Ecto neural progenitor cell (in vitro differentiated cells): Measurements from ENCODE around the gene ACKR2.

Source experiments
- DNase-seq: peaks from one replicate; pipeline ENCODE4 v3.0.0-alpha.2; 2018; ENCODE audit warnings: low spot score

ACKR2 gene, protein sequence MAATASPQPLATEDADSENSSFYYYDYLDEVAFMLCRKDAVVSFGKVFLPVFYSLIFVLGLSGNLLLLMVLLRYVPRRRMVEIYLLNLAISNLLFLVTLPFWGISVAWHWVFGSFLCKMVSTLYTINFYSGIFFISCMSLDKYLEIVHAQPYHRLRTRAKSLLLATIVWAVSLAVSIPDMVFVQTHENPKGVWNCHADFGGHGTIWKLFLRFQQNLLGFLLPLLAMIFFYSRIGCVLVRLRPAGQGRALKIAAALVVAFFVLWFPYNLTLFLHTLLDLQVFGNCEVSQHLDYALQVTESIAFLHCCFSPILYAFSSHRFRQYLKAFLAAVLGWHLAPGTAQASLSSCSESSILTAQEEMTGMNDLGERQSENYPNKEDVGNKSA

DNA sequence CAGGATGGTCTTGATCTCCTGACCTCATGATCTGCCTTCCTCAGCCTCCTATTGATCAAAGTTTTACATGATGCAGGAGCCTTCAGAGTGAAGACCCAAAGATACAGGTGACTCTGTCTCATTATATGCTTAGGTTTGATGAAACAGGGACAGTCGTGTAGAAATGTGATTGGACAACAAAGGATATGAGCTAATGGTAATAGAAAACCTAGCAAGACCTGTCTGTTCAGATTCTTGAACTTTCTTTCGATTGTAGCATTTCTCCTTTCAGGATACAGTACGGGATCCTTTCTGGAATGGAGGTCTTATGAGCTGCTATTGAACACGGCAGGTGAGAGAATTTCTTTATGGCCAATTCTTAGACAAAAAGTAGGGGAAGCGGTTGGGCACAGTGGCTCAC is at the start of gene ACKR2:
Gene ACKR2, plus strand, starts transcription at position 244 of the 400 bp plus-strand sequence. CDS start 55,058 bp downstream, outside the sequence.
- no peak for DNase-seq

DNA sequence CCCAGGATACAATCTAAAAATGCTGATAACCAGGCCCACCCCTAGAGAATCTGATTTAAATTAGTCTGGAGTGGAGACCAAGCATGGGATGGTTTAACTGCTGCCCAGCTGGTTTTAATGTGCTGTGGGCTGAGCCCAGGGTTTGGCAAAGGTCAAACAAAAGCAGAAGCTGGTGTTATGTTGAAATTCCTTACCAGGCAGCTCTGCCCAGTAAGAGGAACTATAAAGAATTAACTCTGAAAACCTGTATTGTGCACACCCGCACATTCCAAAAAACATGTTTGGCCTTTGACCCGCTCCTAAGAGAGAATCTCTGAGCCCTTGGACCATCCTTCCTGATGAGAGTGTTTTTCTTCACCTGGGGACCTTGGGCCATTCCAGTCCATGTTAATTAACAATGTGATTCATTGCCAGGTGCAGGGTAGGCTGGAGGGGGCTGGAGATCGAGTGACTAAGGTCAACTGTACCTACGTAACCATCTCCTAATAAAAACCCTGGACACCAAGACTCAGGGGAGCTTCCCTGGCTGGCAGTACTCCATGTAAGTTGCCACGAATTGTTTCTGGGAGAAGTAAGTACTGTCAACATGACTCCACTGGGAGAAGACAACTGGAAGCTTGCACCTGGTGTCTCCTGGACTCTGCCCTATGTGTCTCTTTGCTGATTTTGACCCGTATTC is 47.1 kb upstream of the ACKR2 start:
- DNase-seq = no peak

DNA sequence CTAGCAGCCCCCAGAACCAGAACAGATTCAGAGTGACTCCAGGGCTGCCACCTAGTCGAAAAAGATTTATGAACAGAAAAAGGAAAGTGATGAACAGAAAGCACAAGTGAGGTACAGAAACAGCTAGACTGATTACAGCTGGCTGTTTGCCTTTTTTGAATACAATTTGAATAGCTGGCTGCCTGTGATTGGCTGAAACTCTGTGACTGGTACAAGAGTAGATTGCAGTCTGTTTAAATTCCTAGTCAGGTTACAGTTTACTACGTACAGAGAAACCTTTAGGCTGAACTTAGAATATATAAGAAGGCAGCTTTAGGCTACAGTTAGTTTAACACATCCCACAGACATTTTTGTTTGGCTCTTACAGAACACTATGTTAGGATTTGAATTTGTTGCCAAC is 46.2 kb upstream of the ACKR2 start:
- no peak for DNase-seq

DNA sequence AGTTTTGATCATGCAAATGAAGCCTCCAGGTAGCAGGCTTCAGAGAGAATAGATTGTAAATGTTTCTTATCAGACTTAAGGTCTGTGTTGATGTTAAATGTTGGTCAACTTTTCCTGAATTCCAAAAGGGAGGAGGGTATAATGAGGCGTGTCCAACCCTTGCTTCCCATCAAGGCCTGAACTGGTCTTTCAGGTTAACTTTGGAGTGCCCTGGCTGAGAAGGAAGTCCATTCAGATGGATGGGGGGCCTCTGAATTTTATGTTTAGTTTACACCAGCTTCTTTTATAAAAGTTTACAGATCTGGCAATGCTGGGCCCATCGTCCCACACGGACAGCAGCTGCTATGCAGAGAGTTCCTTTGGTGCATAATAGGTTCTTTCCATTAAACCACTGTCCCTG is 45.1 kb upstream of the ACKR2 start:
- no peak for DNase-seq

DNA sequence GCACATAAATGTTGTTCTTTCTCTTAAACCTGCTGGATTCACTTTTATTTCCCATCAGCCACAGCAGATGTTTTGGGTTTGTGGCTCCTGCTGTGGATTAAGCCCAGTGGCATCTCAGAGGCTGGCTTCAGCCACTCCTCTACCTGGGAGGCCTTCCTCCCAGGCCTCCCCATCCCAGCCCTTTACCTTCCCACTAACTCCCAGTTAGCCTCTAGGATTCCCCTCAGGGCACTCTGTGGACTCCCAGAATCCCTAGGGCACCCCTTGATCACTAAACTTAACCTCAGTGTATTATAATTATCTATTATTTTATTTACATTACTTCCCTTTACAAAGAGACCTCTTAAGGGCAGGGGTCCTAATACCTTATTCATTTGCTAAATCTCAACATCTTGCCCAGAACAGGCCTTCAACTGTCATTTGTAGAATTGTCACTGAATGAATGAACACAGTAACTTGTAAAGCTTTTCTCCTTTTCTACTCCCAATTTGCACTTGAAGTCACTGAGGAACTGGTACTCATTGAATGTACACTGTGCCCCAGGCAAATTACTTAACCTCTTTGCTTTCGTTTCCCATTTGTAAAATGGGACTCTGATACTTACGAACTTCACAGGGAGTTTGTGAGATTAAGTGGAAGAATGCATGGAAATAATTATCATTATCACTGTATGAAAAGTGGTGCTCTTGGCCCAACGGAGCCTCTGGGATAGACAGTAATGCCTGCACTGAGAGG is 44.5 kb upstream of the ACKR2 start:
- no peak for DNase-seq

DNA sequence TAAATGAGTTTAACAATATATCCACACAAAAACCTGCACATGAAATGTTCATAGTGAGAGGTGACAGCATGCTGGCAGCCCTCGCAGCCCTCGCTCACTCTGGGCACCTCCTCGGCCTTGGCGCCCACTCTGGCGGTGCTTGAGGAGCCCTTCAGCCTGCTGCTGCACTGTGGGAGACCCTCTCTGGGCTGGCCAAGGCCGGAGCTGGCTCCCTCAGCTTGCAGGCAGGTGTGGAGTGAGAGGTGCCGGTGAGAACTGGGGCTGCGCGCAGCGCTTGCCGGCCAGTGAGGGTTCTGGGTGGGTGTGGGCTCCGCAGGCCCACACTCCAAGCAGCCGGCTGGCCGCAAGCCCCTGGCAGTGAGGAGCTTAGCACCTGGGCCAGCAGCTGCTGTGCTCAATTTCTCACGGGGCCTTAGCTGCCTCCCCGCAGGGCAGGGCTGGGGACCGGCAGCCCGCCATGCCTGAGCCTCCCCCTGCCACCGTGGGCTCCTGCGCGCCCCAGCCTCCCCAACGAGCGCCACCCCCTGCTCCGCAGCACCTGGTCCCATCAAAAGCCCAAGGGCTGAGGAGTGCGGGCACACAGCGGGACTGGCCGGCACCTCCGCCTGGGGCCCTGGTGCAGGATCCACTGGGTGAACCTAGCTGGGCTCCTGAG is 39.6 kb upstream of the ACKR2 start:
- DNase-seq = no peak

DNA sequence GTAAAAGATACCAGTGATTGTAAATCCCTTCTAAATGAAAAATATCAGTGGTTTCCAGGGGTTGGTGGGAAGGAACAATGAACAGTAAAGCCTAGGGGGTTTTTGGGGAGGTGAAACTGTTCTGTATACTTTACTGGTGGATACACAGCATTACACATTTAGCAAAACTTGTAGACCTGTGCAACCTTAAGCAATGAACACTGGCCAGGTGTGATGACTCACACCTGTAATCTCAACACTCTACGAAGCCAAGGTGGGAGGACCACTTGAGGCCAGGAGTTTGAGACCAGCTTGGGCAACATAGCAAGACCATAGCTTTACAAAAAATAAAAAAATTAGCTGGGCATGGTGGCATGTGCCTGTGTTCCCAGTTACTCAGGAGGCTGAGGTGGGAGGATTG is 38.0 kb upstream of the ACKR2 start:
- DNase-seq = no peak

DNA sequence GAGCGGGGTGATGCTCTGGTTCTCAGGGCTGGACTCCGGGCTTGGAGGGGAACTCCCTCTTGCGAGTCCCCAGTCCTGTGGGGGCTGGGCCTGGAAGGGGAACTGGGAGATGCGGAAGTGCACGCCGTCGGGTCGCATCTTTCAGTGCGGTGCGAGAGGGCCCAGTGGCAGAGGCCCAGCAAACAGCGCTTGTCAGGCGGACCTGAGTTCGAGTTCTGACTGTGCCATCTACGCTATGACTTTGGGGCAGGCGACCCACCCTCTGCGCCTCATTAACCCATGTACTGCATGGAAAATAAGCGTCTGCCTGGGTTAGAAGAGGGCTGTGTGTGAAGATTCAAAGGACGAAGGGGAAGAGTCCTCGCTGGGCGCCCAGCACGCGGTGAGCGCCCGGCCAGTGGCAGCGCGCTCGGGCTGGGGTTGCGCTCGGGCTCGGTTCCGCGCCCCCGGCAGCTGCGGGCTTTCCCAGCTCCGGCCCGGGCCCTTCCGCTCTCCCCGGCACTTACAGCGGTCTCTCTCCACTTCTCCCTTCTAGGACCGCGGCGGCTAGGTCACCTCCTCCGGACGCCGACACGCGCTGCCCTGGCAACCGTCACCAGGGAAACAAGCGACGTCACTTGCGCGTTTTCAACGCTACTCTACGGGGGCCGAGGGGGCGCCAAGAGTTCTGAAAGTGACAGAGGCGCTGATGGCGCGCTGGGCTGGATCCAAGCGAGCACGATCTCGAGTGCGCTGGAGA is 36.4 kb upstream of the ACKR2 start, which contains the start of gene CCDC13:
Gene CCDC13, minus strand, starts transcription at position 584 of the 739 bp plus-strand sequence. CDS start 14,908 bp downstream, outside the sequence.
- peak; percentile 96 for DNase-seq

DNA sequence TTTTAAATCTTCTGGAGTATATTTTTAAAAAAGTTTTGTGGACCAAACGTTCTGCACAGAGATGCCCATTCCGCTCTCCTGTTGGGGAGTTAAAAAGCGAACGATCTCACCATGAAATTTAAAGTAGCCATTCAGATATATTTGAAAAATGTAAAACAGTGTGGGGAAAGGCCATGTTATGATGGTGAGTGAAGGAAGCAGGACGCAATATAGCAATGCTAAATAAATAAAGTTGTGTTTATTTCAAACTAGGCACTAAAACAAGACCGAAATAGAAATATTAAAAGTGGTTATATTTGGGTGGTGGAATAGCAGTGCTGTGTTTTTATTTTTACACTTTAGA is 35.9 kb upstream of the ACKR2 start:
- DNase-seq = no peak

DNA sequence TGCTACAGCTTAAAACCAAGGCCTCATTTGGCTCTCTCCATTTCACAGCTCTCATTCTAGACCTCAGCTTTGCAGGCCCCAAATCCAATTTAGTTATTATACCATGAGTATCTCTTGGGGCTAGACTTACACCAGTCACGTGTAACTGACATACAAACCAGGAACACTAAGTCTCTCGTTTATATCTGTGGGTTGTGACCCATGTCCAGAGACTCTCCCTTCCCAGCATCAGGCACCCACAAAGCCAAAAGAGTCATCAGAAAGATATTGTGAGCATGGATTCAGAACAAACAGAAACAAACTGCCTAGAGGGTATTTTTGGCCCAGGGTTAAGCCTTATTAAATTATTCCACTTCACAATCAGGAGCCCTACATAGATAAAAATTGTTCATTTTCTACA is 30.6 kb upstream of the ACKR2 start:
- no peak for DNase-seq

DNA sequence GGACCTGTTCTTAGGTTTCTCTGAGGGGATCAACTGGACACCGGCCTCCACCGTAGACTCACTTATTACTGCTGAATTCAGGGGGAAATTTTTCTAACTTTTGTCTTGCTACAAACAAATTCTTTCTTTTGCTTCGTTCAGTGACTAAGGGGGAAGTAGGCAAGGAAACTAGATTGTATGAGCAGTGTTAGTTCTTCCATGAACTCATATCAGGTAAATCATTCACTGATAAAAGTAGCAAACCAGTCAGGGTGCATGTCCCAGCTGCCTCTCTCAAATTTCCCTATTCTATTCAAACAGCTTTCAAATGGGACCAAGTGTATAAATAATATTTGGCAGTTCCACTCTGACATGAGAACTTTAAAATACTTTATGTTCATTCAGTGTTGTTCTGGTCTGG is 28.8 kb upstream of the ACKR2 start:
- no peak for DNase-seq

DNA sequence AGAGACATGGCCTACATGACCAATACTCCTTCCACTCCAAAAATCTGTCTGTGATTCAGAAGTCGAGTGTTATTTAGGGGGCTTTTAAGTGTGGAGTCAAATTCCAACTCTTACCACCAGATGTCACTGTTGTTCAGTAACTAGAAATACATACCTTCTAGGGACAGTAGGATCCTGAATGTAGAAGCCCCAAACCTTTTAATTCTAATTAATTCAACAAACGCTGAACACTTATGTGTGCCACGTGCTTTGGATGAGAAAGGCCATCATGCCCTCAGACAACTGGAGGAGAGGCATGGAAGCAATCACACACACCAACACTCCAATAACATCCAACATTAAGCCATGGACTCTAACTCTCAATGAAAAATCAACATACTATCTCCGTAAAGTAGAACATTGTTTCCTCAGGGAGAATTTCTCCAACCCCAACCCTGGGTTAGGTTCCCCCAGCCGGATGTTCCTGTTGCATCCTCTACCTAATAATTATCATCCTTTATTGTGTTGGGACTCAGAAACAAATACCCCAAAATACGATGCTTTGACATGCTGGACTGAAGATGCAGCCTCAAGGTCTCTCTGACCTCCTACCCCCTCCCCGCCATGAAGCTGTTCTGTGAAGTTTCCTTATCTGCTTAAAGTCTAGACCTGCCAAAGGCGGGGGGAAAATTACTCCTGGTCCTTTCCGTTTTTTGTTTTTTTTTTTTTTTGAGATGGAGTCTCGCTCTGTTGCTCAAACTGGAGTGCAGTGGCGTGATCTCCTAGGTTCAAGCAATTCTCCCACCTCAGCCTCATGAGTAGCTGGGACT is 28.1 kb upstream of the ACKR2 start:
- no peak for DNase-seq

DNA sequence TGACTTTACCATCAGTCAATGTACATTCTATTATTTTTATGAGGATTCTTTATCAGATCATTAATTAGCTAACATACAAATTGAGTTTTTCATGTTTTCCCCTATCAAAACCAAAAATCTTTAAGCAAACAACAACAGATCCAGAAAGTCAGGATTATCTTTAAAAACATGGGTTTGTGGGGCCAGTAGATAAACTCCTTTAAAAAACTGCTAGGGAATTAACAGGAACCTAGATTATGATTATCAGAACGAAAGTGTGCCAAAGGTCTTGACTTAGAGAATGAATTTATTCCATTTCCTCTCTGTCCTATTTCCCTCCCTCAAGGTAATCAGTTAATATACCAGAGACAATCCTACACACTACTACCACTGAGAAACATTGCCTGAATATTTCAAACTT is 23.0 kb upstream of the ACKR2 start:
- DNase-seq = no peak

DNA sequence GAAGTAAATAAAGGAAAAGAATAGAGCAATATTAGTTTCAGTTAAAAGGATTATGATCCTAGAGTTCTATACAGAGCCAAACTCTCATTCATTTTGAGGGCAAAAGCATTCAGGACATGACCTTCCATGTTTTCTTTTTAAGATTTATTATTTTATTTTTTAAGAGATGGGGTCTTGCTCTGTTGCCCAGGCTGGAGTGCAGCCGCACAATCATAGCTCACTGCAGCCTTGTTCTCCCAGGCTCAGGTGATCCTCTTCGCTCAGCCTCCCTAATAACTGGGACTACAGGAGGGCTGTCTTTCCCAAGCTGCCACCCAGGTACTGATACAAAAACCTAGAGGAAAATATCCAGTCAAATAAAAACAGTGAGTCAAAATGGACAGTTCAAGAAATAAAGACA is 22.6 kb upstream of the ACKR2 start:
- no peak for DNase-seq

DNA sequence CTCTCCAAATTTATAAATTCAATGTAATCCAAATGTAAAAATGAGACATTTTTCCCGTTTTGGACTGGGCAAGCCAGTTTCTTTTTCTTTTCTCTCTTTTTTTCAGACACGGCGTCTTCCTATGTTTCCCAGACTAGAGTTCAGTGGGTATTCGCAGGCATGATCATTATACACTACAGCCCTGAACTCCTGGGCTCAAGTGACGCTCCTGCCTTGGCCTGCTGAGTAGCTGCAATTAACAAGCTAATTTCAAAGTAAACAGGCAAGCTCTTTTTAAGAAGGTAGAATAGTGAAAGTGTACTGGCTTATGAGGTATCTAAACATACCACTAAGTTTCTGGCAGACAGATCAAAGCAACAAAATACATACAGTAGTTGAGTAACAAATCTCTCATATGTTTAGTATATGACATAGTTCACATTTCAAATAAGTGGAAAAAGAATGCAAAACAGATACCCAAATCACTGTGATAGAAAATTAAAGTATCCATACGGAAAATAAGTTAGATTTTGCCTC is 18.5 kb upstream of the ACKR2 start:
- no peak for DNase-seq

DNA sequence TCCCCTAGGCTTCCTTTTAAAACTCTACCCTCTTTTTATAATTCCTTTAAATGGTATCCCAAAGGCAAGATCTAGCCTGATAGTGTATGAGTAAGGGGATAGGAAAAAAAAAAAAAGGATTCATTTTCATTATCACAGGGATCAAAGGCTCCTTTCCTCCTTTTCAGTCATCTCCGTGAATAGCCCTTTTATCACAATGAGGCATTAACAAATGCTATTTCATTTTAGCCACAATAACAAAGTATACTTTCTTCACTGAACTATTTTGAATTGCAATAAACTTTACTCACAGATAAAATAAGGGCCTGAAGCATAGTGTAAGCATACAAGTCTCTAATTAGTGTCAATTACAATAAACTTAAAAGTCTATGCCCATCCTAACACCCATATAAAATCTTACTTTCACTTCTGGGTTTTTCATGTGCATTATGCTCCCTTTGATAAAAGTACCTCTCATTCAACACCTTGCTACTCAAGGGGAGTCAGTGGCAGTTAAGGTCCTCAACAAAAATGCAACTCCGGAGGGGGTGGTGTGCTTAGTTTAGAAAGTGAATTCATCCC is 13.5 kb upstream of the ACKR2 start:
- no peak for DNase-seq

DNA sequence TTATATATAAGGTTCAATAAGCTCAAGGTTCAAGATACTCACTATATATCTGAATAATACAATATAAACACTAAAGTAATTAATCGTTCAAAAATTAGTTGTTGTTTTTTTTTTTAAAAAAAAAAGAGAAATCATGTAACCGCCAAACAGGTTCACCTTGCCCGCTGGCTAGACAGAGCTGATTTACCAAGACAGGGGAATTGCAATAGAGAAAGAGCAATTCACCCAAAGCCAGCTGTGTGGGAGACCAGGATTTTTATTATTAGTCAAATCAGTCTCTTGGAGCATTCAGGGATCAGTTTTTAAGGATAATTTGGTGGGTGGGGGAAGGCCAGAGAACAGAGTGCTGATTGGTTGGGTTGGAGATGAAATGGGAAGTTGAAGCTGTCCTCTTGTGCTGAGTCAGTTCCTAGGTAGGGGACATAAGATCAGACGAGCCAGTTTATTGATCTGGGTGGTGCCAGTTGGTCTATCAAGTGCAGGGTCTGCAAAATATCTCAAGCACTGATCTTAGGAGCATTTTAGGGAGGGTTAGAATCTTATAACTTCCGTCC is 12.8 kb upstream of the ACKR2 start:
- DNase-seq = no peak

DNA sequence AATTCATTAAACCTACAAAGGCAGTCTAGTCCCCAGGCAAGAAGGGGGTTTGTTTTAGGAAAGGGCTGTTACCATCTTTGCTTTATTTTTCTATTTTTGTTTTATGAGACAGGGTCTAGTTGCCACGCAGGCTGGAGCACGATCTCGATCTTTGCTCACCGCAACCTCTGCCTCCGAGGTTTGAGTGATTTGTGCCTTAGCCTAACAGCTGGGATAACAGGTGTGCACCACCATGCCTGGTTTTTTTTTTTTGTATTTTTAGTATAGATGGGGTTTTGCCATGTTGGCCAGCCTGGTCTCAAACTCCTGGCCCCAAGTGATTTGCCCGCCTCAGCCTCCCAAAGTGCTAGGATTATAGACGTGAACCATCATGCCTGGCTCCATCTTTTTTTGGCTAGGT is 9.9 kb upstream of the ACKR2 start:
- no peak for DNase-seq

DNA sequence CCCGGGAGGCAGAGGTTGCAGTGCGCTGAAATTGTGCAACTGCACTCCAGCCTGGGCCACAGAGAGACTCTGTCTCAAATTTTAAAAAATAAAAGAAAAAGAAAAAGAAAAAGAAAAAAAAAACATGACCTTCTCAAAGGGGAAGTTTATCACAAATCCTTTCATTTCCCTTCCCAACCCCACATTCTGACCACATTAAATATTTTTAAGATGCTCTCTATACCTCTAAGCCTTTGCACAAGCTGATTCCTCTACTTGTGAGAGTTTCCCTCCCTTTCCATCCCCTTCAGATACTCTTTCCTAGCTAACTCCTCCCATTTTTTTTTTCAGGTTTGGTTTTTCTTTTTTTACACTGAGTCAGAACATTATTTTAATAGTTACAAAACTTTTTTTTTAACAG is 9.0 kb upstream of the ACKR2 start:
- DNase-seq = no peak

DNA sequence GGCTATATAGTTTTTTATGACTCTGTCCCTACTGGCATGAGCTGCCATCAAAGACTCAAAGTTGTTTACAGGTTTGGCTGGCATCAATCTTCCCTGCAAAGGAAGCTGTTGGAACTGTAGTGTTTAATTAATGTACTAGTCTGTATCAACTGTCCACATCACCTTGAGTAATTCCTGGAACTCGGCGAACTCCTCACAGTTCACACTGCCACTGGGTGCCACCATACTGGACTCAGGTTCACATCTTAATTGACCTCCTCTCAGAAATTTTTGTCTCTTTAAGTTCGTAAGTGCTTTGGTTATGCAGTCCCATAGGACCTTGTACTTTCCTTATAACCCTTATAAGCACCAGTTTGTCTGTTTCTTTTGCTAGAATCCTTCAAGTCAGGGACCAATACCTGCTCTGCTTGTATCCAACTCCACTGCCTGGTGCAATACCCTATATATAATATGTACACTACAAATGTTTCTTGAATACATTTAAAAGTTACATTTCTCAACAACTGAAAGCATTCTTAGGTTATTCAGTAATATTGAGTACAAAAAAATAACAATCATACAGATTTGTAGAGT is 8.1 kb upstream of the ACKR2 start:
- no peak for DNase-seq
